HepG2 (cell line): ENCODE results near the gene URM1. TPM values are rescaled to one million over a fixed set of nuclear protein-coding genes. Genes with fewer than 3 reads are reported as not detected.
A peak's percentile ranks its signal among the peaks of the same experiment; 100 is the strongest.

ENCODE experiments used
- ASH2L ChIP-seq: fragments of 300-600, 200-600 bp; sonication (generic); IDR thresholded peaks from 2 replicates; pipeline ENCODE4 v1.7.0; 2017; ENCODE audit warnings: low read depth, mild to moderate bottlenecking, moderate library complexity, mixed read lengths, low read length; ENCODE audit not compliant: insufficient read length
- KDM4B ChIP-seq: sonication (generic); formaldehyde crosslinking; IDR thresholded peaks from 2 replicates; pipeline ENCODE4 v1.4.0; 2020; ENCODE audit warnings: missing genetic modification reagents
- KLF16 ChIP-seq, 2 experiments: sonication (generic) in 1 of 2; formaldehyde crosslinking in 1 of 2; IDR thresholded peaks; 2 replicates each; pipeline versions ENCODE4 v1.6.1 to v1.8.0; 2016 to 2023; ENCODE audit warnings: missing genetic modification reagents in 2 of 2, missing compliant biosample characterization in 1 of 2
- MYC ChIP-seq: sonication (generic); formaldehyde crosslinking; IDR thresholded peaks from 2 replicates; pipeline ENCODE4 v1.9.0; 2021; ENCODE audit warnings: missing genetic modification reagents, borderline replicate concordance
- REPIN1 ChIP-seq: sonication (generic); formaldehyde crosslinking; IDR thresholded peaks from 2 replicates; pipeline ENCODE4 v1.8.0; 2022; ENCODE audit warnings: missing genetic modification reagents, low read depth, mild to moderate bottlenecking, borderline replicate concordance
- TCF12 ChIP-seq, 2 experiments: fragments of 450-650 bp in 1 of 2; sonication (generic) in 1 of 2; formaldehyde crosslinking in 1 of 2; IDR thresholded peaks; 2 replicates each; pipeline versions ENCODE4 v1.6.1 to v1.8.0; 2017 to 2022; ENCODE audit warnings: antibody characterized with exemption in 1 of 2, mild to moderate bottlenecking in 1 of 2, missing genetic modification reagents in 1 of 2, moderate library complexity in 1 of 2
- ZNF263 ChIP-seq: sonication (generic); formaldehyde crosslinking; IDR thresholded peaks from 2 replicates; pipeline ENCODE4 v1.4.0; 2020; ENCODE audit warnings: missing genetic modification reagents
- ZNF33B ChIP-seq: sonication (generic); formaldehyde crosslinking; IDR thresholded peaks from 2 replicates; pipeline ENCODE4 v1.5.1; 2020; ENCODE audit warnings: mild to moderate bottlenecking, missing genetic modification reagents
- ZNF792 ChIP-seq: IDR thresholded peaks from 2 replicates; pipeline ENCODE4 v1.6.1; 2016
- polyA plus RNA-seq, 8 experiments: library from polyadenylated mRNA; depleted of rRNA in 3 of 8; stranded (reverse) in 7 of 8; unstranded in 1 of 8; fragments of >200 nt; fragmentation: Illumina TruSeq in 4 of 8; extraction: Trizol in 4 of 8; gene quantifications; 2 replicates each; pipeline versions ENCODE4 v1.2.1 to v1.2.3, GENCODE V29; 2011 to 2016; ENCODE audit warnings: low read depth in 4 of 8, missing spikeins in 1 of 8, mixed read lengths in 1 of 8; ENCODE audit not compliant: insufficient read depth in 1 of 8
- total RNA-seq, 5 experiments: library from RNA; depleted of rRNA; stranded (reverse); fragments of >200 nt; fragmentation: Illumina TruSeq; extraction: Trizol; gene quantifications; 2 replicates each; pipeline ENCODE4 v1.2.3, GENCODE V29; 2016; ENCODE audit warnings: low read depth in 1 of 5
- TF ChIP-seq, protein P1 (sequence below): sonication (generic); formaldehyde crosslinking; IDR thresholded peaks from 2 replicates; pipeline ENCODE4 v1.5.0; 2020; ENCODE audit warnings: mild to moderate bottlenecking, missing genetic modification reagents
- TF ChIP-seq, protein P2 (sequence below): sonication (generic); formaldehyde crosslinking; IDR thresholded peaks from 2 replicates; pipeline ENCODE4 v1.8.0; 2023; ENCODE audit warnings: mild to moderate bottlenecking, missing genetic modification reagents
- TF ChIP-seq, protein P3 (sequence below): sonication (generic); formaldehyde crosslinking; IDR thresholded peaks from 2 replicates; pipeline ENCODE4 v1.4.0; 2020; ENCODE audit warnings: low read depth, mild to moderate bottlenecking, missing genetic modification reagents
- TF ChIP-seq, protein P4 (sequence below): IDR thresholded peaks from 2 replicates; pipeline ENCODE4 v1.6.1; 2016; ENCODE audit warnings: missing genetic modification reagents, missing compliant biosample characterization
- TF ChIP-seq, protein P5 (sequence below): sonication (generic); formaldehyde crosslinking; IDR thresholded peaks from 2 replicates; pipeline ENCODE4 v1.9.0; 2021; ENCODE audit warnings: missing genetic modification reagents, borderline replicate concordance
- TF ChIP-seq, protein P6 (sequence below): IDR thresholded peaks from 2 replicates; pipeline ENCODE4 v1.6.1; 2016; ENCODE audit warnings: low read depth, control low read depth
- TF ChIP-seq, protein P7 (sequence below): sonication (generic); formaldehyde crosslinking; IDR thresholded peaks from 2 replicates; pipeline ENCODE4 v1.8.1; 2023; ENCODE audit warnings: missing genetic modification reagents, inconsistent platforms, borderline replicate concordance

The URM1 gene
- total and polyA plus RNA-seq, 2 of the 13 experiments (the other 11 are each of a cell fraction or from before 2014, with no cell fraction given) = 37.1 to 41.3 TPM

DNA sequence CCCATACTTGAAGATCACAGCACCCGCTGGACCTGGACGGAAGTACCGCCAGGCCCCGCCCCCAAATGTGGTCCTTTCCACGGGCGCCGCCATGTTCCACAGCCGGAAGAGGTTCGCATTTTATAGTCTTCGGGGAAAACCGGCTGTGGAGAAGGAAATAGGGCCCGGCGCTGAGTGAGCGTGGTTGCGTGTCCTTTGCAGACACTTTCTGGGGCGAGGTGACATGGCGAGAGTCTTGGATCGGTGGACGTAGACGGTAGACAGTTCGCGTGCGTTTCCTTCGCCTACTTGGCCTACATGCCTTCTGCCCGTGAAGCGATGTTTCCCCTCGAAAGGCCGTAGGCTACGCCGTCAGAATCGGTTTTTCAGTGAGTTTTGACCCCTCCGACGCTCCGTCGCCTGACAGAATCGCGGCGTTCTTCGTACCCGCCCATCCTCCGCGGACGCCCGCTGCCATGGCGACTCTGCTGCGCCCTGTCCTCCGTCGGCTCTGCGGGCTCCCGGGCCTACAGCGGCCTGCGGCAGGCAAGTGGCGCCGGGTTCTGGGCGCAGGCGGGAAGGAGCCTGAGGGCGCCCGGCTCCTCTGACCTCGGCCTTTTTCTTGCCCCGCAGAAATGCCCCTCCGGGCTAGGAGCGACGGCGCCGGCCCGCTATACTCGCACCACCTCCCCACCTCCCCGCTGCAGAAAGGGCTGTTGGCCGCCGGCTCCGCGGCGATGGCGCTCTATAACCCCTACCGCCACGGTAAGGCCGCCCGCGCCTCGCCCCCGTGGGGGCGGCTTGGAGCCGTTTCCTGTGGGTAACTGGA is 48.6 kb upstream of the URM1 start, which contains the start of the genes COQ4 and TRUB2 (continued):
- TF ChIP-seq ASH2L = peak; percentile 97
- TF ChIP-seq, protein P1, sequence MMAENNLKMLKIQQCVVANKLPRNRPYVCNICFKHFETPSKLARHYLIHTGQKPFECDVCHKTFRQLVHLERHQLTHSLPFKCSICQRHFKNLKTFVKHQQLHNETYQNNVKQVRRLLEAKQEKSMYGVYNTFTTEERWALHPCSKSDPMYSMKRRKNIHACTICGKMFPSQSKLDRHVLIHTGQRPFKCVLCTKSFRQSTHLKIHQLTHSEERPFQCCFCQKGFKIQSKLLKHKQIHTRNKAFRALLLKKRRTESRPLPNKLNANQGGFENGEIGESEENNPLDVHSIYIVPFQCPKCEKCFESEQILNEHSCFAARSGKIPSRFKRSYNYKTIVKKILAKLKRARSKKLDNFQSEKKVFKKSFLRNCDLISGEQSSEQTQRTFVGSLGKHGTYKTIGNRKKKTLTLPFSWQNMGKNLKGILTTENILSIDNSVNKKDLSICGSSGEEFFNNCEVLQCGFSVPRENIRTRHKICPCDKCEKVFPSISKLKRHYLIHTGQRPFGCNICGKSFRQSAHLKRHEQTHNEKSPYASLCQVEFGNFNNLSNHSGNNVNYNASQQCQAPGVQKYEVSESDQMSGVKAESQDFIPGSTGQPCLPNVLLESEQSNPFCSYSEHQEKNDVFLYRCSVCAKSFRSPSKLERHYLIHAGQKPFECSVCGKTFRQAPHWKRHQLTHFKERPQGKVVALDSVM = no peak; the same call in 1 of the 2 replicates
- TF ChIP-seq, protein P2, sequence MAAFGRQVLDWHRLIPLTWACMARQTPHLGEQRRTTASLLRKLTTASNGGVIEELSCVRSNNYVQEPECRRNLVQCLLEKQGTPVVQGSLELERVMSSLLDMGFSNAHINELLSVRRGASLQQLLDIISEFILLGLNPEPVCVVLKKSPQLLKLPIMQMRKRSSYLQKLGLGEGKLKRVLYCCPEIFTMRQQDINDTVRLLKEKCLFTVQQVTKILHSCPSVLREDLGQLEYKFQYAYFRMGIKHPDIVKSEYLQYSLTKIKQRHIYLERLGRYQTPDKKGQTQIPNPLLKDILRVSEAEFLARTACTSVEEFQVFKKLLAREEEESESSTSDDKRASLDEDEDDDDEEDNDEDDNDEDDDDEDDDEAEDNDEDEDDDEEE (CRISPR knock-in tag) = no peak; the same call in 1 of the 2 replicates
- TF ChIP-seq, protein P3, sequence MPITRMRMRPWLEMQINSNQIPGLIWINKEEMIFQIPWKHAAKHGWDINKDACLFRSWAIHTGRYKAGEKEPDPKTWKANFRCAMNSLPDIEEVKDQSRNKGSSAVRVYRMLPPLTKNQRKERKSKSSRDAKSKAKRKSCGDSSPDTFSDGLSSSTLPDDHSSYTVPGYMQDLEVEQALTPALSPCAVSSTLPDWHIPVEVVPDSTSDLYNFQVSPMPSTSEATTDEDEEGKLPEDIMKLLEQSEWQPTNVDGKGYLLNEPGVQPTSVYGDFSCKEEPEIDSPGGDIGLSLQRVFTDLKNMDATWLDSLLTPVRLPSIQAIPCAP (CRISPR knock-in tag) = 0 out of 2 replicates have a peak, but pooled peaks have one; percentile 40
- peak; percentile 28; the same call in 1 of the 2 replicates for TF ChIP-seq ZNF792 (CRISPR knock-in tag)
- TF ChIP-seq KDM4B = 0 out of 2 replicates have a peak, but pooled peaks have one; percentile 13
- peak; percentile 97 for TF ChIP-seq MYC (CRISPR knock-in tag)
- peak in 1 of 2 experiments; percentile 87; a peak in 2 of 4 replicates for TF ChIP-seq KLF16 (CRISPR knock-in tag; IDR thresholded peaks at IDR 0.05)
- TF ChIP-seq, protein P4, sequence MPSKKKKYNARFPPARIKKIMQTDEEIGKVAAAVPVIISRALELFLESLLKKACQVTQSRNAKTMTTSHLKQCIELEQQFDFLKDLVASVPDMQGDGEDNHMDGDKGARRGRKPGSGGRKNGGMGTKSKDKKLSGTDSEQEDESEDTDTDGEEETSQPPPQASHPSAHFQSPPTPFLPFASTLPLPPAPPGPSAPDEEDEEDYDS = peak; percentile 40; the same call in 1 of the 2 replicates
- TF ChIP-seq, protein P5, sequence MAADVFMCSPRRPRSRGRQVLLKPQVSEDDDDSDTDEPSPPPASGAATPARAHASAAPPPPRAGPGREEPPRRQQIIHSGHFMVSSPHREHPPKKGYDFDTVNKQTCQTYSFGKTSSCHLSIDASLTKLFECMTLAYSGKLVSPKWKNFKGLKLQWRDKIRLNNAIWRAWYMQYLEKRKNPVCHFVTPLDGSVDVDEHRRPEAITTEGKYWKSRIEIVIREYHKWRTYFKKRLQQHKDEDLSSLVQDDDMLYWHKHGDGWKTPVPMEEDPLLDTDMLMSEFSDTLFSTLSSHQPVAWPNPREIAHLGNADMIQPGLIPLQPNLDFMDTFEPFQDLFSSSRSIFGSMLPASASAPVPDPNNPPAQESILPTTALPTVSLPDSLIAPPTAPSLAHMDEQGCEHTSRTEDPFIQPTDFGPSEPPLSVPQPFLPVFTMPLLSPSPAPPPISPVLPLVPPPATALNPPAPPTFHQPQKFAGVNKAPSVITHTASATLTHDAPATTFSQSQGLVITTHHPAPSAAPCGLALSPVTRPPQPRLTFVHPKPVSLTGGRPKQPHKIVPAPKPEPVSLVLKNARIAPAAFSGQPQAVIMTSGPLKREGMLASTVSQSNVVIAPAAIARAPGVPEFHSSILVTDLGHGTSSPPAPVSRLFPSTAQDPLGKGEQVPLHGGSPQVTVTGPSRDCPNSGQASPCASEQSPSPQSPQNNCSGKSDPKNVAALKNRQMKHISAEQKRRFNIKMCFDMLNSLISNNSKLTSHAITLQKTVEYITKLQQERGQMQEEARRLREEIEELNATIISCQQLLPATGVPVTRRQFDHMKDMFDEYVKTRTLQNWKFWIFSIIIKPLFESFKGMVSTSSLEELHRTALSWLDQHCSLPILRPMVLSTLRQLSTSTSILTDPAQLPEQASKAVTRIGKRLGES (CRISPR knock-in tag) = no peak
- no peak for TF ChIP-seq TCF12 (IDR thresholded peaks at IDR 0.05)
- peak; percentile 30; the same call in 1 of the 2 replicates for TF ChIP-seq TCF12 (CRISPR knock-in tag; IDR thresholded peaks at IDR 0.05)
- peak; percentile 60; the same call in 1 of the 2 replicates for TF ChIP-seq ZNF33B (CRISPR knock-in tag)
- TF ChIP-seq, protein P6, sequence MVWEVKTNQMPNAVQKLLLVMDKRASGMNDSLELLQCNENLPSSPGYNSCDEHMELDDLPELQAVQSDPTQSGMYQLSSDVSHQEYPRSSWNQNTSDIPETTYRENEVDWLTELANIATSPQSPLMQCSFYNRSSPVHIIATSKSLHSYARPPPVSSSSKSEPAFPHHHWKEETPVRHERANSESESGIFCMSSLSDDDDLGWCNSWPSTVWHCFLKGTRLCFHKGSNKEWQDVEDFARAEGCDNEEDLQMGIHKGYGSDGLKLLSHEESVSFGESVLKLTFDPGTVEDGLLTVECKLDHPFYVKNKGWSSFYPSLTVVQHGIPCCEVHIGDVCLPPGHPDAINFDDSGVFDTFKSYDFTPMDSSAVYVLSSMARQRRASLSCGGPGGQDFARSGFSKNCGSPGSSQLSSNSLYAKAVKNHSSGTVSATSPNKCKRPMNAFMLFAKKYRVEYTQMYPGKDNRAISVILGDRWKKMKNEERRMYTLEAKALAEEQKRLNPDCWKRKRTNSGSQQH (CRISPR knock-in tag) = peak; percentile 54; the same call in 1 of the 2 replicates
- TF ChIP-seq REPIN1 (CRISPR knock-in tag) = peak; percentile 86
- TF ChIP-seq, protein P7, sequence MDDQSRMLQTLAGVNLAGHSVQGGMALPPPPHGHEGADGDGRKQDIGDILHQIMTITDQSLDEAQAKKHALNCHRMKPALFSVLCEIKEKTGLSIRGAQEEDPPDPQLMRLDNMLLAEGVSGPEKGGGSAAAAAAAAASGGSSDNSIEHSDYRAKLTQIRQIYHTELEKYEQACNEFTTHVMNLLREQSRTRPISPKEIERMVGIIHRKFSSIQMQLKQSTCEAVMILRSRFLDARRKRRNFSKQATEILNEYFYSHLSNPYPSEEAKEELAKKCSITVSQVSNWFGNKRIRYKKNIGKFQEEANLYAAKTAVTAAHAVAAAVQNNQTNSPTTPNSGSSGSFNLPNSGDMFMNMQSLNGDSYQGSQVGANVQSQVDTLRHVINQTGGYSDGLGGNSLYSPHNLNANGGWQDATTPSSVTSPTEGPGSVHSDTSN (CRISPR knock-in tag) = peak; percentile 66; the same call in 1 of the 2 replicates
- no peak for TF ChIP-seq ZNF263 (CRISPR knock-in tag)
